ENCODE results near the gene DCLRE1C. TPM values are rescaled to one million over a fixed set of nuclear protein-coding genes. Genes with fewer than 3 reads are reported as not detected.

Gene DCLRE1C
- total and polyA plus RNA-seq, 4 donors = 0.93 to 9.9 (median 3.1) TPM

GRCh38 chr10:14916600-14916999 lies 37.3 kb downstream of the DCLRE1C start:
- H3K36me3 ChIP-seq (ENCODE audit: control insufficient read depth in 4 of 4, insufficient read depth in 3 of 4, low read depth in 1 of 4, low read length in 3 of 4) = peaks cover 1 to 45% (median 24%) of the 10 kb centered on the region in 4 donors
- H3K27me3 ChIP-seq (ENCODE audit: control insufficient read depth in 4 of 4, insufficient read depth in 4 of 4, low read length in 3 of 4) = no peaks in the 10 kb centered on the region
- no peaks in the 10 kb centered on the region for H3K4me1 ChIP-seq (ENCODE audit: control insufficient read depth in 4 of 4, insufficient read depth in 4 of 4, low read length in 3 of 4)
- no peak for TF ChIP-seq GABPA (IDR thresholded peaks at IDR 0.05 in 1 of 2, conservative IDR thresholded peaks at IDR 0.05 in 1 of 2)
- TF ChIP-seq SP1 (IDR thresholded peaks at IDR 0.05) = no peak
- TF ChIP-seq NR2F2 (IDR thresholded peaks at IDR 0.05) = no peak
- TF ChIP-seq FOXA1 (IDR thresholded peaks at IDR 0.05) = no peak
- TF ChIP-seq HNF4G (IDR thresholded peaks at IDR 0.05) = no peak
- TF ChIP-seq CTCF (IDR thresholded peaks at IDR 0.05; ENCODE audit: low read depth, low read length, missing input control) = no peak
- TF ChIP-seq HNF4A (conservative IDR thresholded peaks at IDR 0.05) = no peak
- TF ChIP-seq, protein P1, sequence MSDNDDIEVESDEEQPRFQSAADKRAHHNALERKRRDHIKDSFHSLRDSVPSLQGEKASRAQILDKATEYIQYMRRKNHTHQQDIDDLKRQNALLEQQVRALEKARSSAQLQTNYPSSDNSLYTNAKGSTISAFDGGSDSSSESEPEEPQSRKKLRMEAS (IDR thresholded peaks at IDR 0.05) = no peak
- no peak for TF ChIP-seq YY1 (IDR thresholded peaks at IDR 0.05)
- no peak for TF ChIP-seq EGR1 (IDR thresholded peaks at IDR 0.05; ENCODE audit: low read depth in 2 of 2)
- no peak for TF ChIP-seq ZBTB33 (IDR thresholded peaks at IDR 0.05)
- TF ChIP-seq FOXA2 (IDR thresholded peaks at IDR 0.05) = no peak
- TF ChIP-seq JUND (IDR thresholded peaks at IDR 0.05) = no peak
- no peak for TF ChIP-seq TAF1 (conservative IDR thresholded peaks at IDR 0.05)
- no peak for TF ChIP-seq REST (IDR thresholded peaks at IDR 0.05)
- TF ChIP-seq RXRA (IDR thresholded peaks at IDR 0.05) = no peak
- WGBS = 98% methylated on average over 2 of the region's 2 CpGs
- no peak for DNase-seq (ENCODE audit: low spot score)
- no peak overlapping the region for H3K27ac ChIP-seq (ENCODE audit: low read depth in 1 of 2, low read length in 2 of 2)
- peaks cover 2 to 10% (median 4%) of the 10 kb centered on the region in 4 donors for H3K9me3 ChIP-seq (ENCODE audit: control insufficient read depth in 4 of 4, low read length in 3 of 4)
- H3K9ac ChIP-seq (ENCODE audit: low read depth in 1 of 2, low read length in 2 of 2) = no peak overlapping the region
- H3K4me3 ChIP-seq (ENCODE audit: low read depth in 1 of 3, low read length in 3 of 3) = no peak overlapping the region

- DNase-seq (ENCODE audit: low spot score) = no peak
- H3K27me3 ChIP-seq (ENCODE audit: control insufficient read depth in 4 of 4, insufficient read depth in 4 of 4, low read length in 3 of 4) = no peaks in the 10 kb centered on the region
- no peak overlapping the region for H3K4me3 ChIP-seq (ENCODE audit: low read depth in 1 of 3, low read length in 3 of 3)
- H3K27ac ChIP-seq (ENCODE audit: low read depth in 1 of 2, low read length in 2 of 2) = no peak overlapping the region
- H3K9me3 ChIP-seq (ENCODE audit: control insufficient read depth in 4 of 4, low read length in 3 of 4) = peaks cover 0 to 6% (median 2%) of the 10 kb centered on the region in 4 donors
- peaks cover 1 to 21% (median 11%) of the 10 kb centered on the region in 4 donors for H3K36me3 ChIP-seq (ENCODE audit: control insufficient read depth in 4 of 4, insufficient read depth in 3 of 4, low read depth in 1 of 4, low read length in 3 of 4)
- TF ChIP-seq RAD21 (IDR thresholded peaks at IDR 0.05) (no peak), RXRA (IDR thresholded peaks at IDR 0.05) (no peak)
- no peak overlapping the region for H3K9ac ChIP-seq (ENCODE audit: low read depth in 1 of 2, low read length in 2 of 2)
- WGBS = 82% methylated on average over 3 of the region's 3 CpGs
- H3K4me1 ChIP-seq (ENCODE audit: control insufficient read depth in 4 of 4, insufficient read depth in 4 of 4, low read length in 3 of 4) = no peaks in the 10 kb centered on the region
These were observed 42.1 kb downstream of the DCLRE1C start for GRCh38 chr10:14911801-14912200.
